Amniotic stem cell (primary cell): ENCODE data around the gene TSEN15.

ENCODE experiments used
- DNase-seq: peaks from one replicate; lab custom pipeline; 2025; lab: John Stamatoyannopoulos, UW

The TSEN15 gene

GRCh38 chr1:184101571-184101970 lies 50.0 kb downstream of the TSEN15 start:
- DNase-seq: no peak

GRCh38 chr1:184110272-184111204 lies 59.0 kb downstream of the TSEN15 start:
- DNase-seq: no peak

GRCh38 chr1:184112176-184112948 lies 60.8 kb downstream of the TSEN15 start:
- no peak for DNase-seq

- DNase-seq: no peak
Observed at GRCh38 chr1:184113251-184113650, 61.7 kb downstream of the TSEN15 start.

GRCh38 chr1:184114818-184115398 lies 63.4 kb downstream of the TSEN15 start:
- no peak for DNase-seq

- DNase-seq: no peak
Observed at GRCh38 chr1:184116287-184116686, 64.8 kb downstream of the TSEN15 start.

GRCh38 chr1:184118046-184118445 lies 66.5 kb downstream of the TSEN15 start:
- peak; percentile 98 for DNase-seq
